WERI-Rb-1 (cell line): ENCODE measurements around the gene PTPRD.

Source experiments
- DNase-seq: peaks from one replicate; pipeline ENCODE4 v3.0.0-alpha.2; 2020
- H3K27ac ChIP-seq: fragments of 250-450 bp; sonication (Bioruptor Pico); 2 replicates; pipeline ENCODE4 v1.5.1; 2020; ENCODE audit warnings: mild to moderate bottlenecking, moderate library complexity
- H3K27me3 ChIP-seq: fragments of 250-450 bp; sonication (Bioruptor Pico); 2 replicates; pipeline ENCODE4 v1.5.1; 2021; ENCODE audit warnings: mild to moderate bottlenecking, low read depth, moderate library complexity; ENCODE audit not compliant: insufficient read depth, severe bottlenecking
- H3K36me3 ChIP-seq: fragments of 250-450 bp; sonication (Bioruptor Pico); 2 replicates; pipeline ENCODE4 v1.5.1; 2020; ENCODE audit warnings: mild to moderate bottlenecking, moderate library complexity
- H3K4me3 ChIP-seq: 2 replicates; pipeline ENCODE4 v1.5.1; 2011; ENCODE audit warnings: low read depth, mild to moderate bottlenecking, control low read depth, low read length
- H3K9me3 ChIP-seq: fragments of 250-450 bp; sonication (Bioruptor Pico); 2 replicates; pipeline ENCODE4 v1.5.1; 2021; ENCODE audit warnings: mild to moderate bottlenecking, moderate library complexity; ENCODE audit not compliant: severe bottlenecking
- CTCF ChIP-seq: IDR thresholded peaks from 2 replicates; pipeline ENCODE4 v1.5.1; 2011; ENCODE audit warnings: low read depth, mild to moderate bottlenecking, control low read depth, inconsistent platforms, low read length

Gene PTPRD

GRCh38 chr9:9498846-9499245, 1114.0 kb downstream of the PTPRD start:
- Histone ChIP-seq H3K36me3 (no peaks in the 10 kb centered on the region), H3K9me3 (peaks cover 3% of the 10 kb centered on the region), H3K27ac (no peak overlapping the region), H3K27me3 (no peaks in the 10 kb centered on the region), H3K4me3 (no peak overlapping the region)
- TF ChIP-seq CTCF: no peak
- no peak for DNase-seq

- Histone ChIP-seq H3K27me3 (no peaks in the 10 kb centered on the region), H3K4me3 (no peak overlapping the region), H3K27ac (no peak overlapping the region), H3K36me3 (no peaks in the 10 kb centered on the region), H3K9me3 (peaks cover 3% of the 10 kb centered on the region)
- no peak for TF ChIP-seq CTCF
- no peak for DNase-seq
Measured at GRCh38 chr9:9498128-9498527, 1114.7 kb downstream of the PTPRD start.

GRCh38 chr9:9494336-9494735, 1118.5 kb downstream of the PTPRD start:
- DNase-seq: no peak
- Histone ChIP-seq H3K36me3 (no peaks in the 10 kb centered on the region), H3K9me3 (peaks cover 3% of the 10 kb centered on the region), H3K27me3 (no peaks in the 10 kb centered on the region), H3K4me3 (no peak overlapping the region), H3K27ac (no peak overlapping the region)
- TF ChIP-seq CTCF: no peak

- Histone ChIP-seq H3K27ac (no peak overlapping the region), H3K27me3 (no peaks in the 10 kb centered on the region)
Measured at GRCh38 chr9:9492506-9492905, 1120.3 kb downstream of the PTPRD start.

GRCh38 chr9:9489183-9489582, 1123.6 kb downstream of the PTPRD start:
- no peak overlapping the region for H3K4me3 ChIP-seq
- no peaks in the 10 kb centered on the region for H3K27me3 ChIP-seq
- no peak overlapping the region for H3K27ac ChIP-seq
- TF ChIP-seq CTCF: no peak
- no peaks in the 10 kb centered on the region for H3K9me3 ChIP-seq
- no peaks in the 10 kb centered on the region for H3K36me3 ChIP-seq
- no peak for DNase-seq

More at GRCh38 chr9:9492506-9492905, 1120.3 kb downstream of the PTPRD start:
- DNase-seq: no peak
- Histone ChIP-seq H3K9me3 (peaks cover 3% of the 10 kb centered on the region), H3K4me3 (no peak overlapping the region), H3K36me3 (no peaks in the 10 kb centered on the region)
- TF ChIP-seq CTCF: no peak

- no peak for DNase-seq
- Histone ChIP-seq H3K27me3 (no peaks in the 10 kb centered on the region), H3K36me3 (no peaks in the 10 kb centered on the region), H3K4me3 (no peak overlapping the region), H3K27ac (no peak overlapping the region), H3K9me3 (no peaks in the 10 kb centered on the region)
- TF ChIP-seq CTCF: no peak
Measured at GRCh38 chr9:9483175-9483574, 1129.6 kb downstream of the PTPRD start.
